Endothelial cell of umbilical vein (primary cell): ENCODE results near the gene SDHB. TPM values are rescaled to one million over a fixed set of nuclear protein-coding genes. Genes with fewer than 3 reads are reported as not detected.

Experiments
- BruUV-seq: library from RNA; stranded (reverse); fragments of 400-500 nt; replicated peaks from 2 replicates; lab custom pipeline; 2021; lab: Mats Ljungman, UMichigan
- CTCF ChIA-PET: fragments of 300-600, 350-600 bp; sonication (Branson Sonifier 250); formaldehyde crosslinking; loops from one replicate; lab custom pipeline; 2021; ENCODE audit warnings: antibody characterized with exemption, inconsistent platforms; lab: Charles Lee
- POLR2A ChIA-PET: fragments of 300-600, 350-600 bp; sonication (Branson Sonifier 250); formaldehyde crosslinking; loops from one replicate; lab custom pipeline; 2021; ENCODE audit warnings: antibody characterized with exemption, inconsistent platforms; lab: Charles Lee
- DNase-seq: peaks from one replicate; pipeline ENCODE4 v3.0.0-alpha.2; 2011; ENCODE audit warnings: low read depth, low spot score
- FAIRE-seq: peaks from 2 replicates; lab custom pipeline; 2011; peaks lifted over from hg19 to GRCh38; lab: Jason Lieb, UNC
- H2AFZ ChIP-seq: 2 replicates; pipeline ENCODE4 v1.6.0; 2012; ENCODE audit warnings: low read depth, low read length, control low read depth, inconsistent platforms
- H3K27ac ChIP-seq: 2 replicates; pipeline ENCODE4 v1.5.1; 2011; ENCODE audit warnings: low read depth, mild to moderate bottlenecking, control low read depth, low read length, moderate library complexity; ENCODE audit not compliant: insufficient read depth
- H3K27me3 ChIP-seq, 2 experiments: 2 replicates each; pipeline versions ENCODE4 v1.6.0 to v1.6.1; 2011; ENCODE audit warnings: low read length in 2 of 2, mixed read lengths in 1 of 2; ENCODE audit not compliant: control insufficient read depth in 2 of 2, insufficient read depth in 2 of 2
- H3K36me3 ChIP-seq, 2 experiments: 2 replicates in 1 of 2; 3 replicates in 1 of 2; pipeline ENCODE4 v1.5.1; 2011; ENCODE audit warnings: low read length in 2 of 2, mild to moderate bottlenecking in 1 of 2, moderate library complexity in 1 of 2; ENCODE audit not compliant: control insufficient read depth in 2 of 2, insufficient read depth in 2 of 2; ENCODE audit errors: extremely low read depth in 1 of 2
- H3K4me1 ChIP-seq: 3 replicates; pipeline ENCODE4 v1.5.1; 2011; ENCODE audit warnings: mild to moderate bottlenecking, low read length; ENCODE audit not compliant: control insufficient read depth, insufficient read depth; ENCODE audit errors: extremely low read depth
- H3K4me2 ChIP-seq: 2 replicates; pipeline ENCODE4 v1.6.1; 2011; ENCODE audit warnings: low read length, control low read depth, mixed read lengths; ENCODE audit not compliant: insufficient read depth
- H3K4me3 ChIP-seq, 3 experiments: fragments of 200-600 bp in 1 of 3; sonication (generic), shearing (Covaris generic) in 1 of 3; replicated peaks in 1 of 3; 2 replicates each; pipeline ENCODE4 v1.5.1; 2011 to 2016; ENCODE audit warnings: control low read depth in 3 of 3, low read length in 3 of 3, mild to moderate bottlenecking in 2 of 3, inconsistent platforms in 1 of 3, low read depth in 1 of 3, moderate library complexity in 1 of 3; ENCODE audit not compliant: insufficient read depth in 1 of 3
- H3K79me2 ChIP-seq: 2 replicates; pipeline ENCODE4 v1.6.0; 2012; ENCODE audit warnings: low read length, inconsistent platforms; ENCODE audit not compliant: control insufficient read depth, insufficient read depth
- H3K9ac ChIP-seq: replicated peaks from 2 replicates; pipeline ENCODE3; 2011; ENCODE audit warnings: low read length, control low read depth; ENCODE audit not compliant: insufficient read depth; ENCODE audit errors: extremely low read depth
- H3K9me1 ChIP-seq: replicated peaks from 3 replicates; pipeline ENCODE4 v1.6.0; 2011; ENCODE audit warnings: mild to moderate bottlenecking, low read length; ENCODE audit not compliant: control insufficient read depth, insufficient read depth; ENCODE audit errors: extremely low read depth
- H3K9me3 ChIP-seq: replicated peaks from 2 replicates; pipeline ENCODE4 v1.5.1; 2012; ENCODE audit warnings: low read length, inconsistent platforms; ENCODE audit not compliant: control insufficient read depth, insufficient read depth
- H4K20me1 ChIP-seq: replicated peaks from 2 replicates; pipeline ENCODE3; 2011; ENCODE audit warnings: mild to moderate bottlenecking, low read length; ENCODE audit not compliant: control insufficient read depth, insufficient read depth; ENCODE audit errors: extremely low read depth
- EZH2 ChIP-seq: IDR thresholded peaks from 2 replicates; pipeline ENCODE4 v1.6.1; 2012; ENCODE audit warnings: borderline replicate concordance, low read depth, mild to moderate bottlenecking, moderate library complexity, low read length, inconsistent platforms; ENCODE audit not compliant: severe bottlenecking
- FOS ChIP-seq: IDR thresholded peaks from 2 replicates; pipeline ENCODE4 v1.6.1; 2011; ENCODE audit warnings: mild to moderate bottlenecking, low read length, moderate library complexity, borderline replicate concordance; ENCODE audit not compliant: insufficient read depth
- GATA2 ChIP-seq: IDR thresholded peaks from 2 replicates; pipeline ENCODE4 v1.7.0; 2011; ENCODE audit warnings: low read depth, mild to moderate bottlenecking, moderate library complexity, mixed read lengths, low read length; ENCODE audit not compliant: insufficient read length, insufficient read depth
- JUN ChIP-seq: IDR thresholded peaks from 2 replicates; pipeline ENCODE4 v1.6.1; 2011; ENCODE audit warnings: borderline replicate concordance, low read depth; ENCODE audit not compliant: insufficient read length, insufficient read depth
- MYC ChIP-seq: IDR thresholded peaks from one replicate; pipeline ENCODE4 v1.6.1; 2011; ENCODE audit warnings: mild to moderate bottlenecking, low read depth, low read length
- POLR2A ChIP-seq: IDR thresholded peaks from 2 replicates; pipeline ENCODE4 v1.6.1; 2012; ENCODE audit warnings: low read depth, mild to moderate bottlenecking, control low read depth, low read length
- POLR2AphosphoS5 ChIP-seq: IDR thresholded peaks from 2 replicates; pipeline ENCODE4 v1.6.1; 2012; ENCODE audit warnings: low read depth, mild to moderate bottlenecking, control low read depth, low read length, moderate library complexity; ENCODE audit not compliant: insufficient read depth
- dilution Hi-C: fragments of 300-500 bp; cut with MboI; formaldehyde crosslinking; loops from one replicate; pipeline ENCODE4 v1.15.0; 2019; ENCODE audit warnings: low sequenced_read_pairs; ENCODE audit not compliant: extremely low pct_ligation_motif_present
- intact Hi-C: fragments of 100-400 bp; cut with micrococcal nuclease; formaldehyde crosslinking; loops from one replicate; pipeline ENCODE4 v1.10.0; 2022
- polyA plus RNA-seq, 4 experiments: library from polyadenylated mRNA; depleted of rRNA in 3 of 4; stranded (reverse) in 3 of 4; unstranded in 1 of 4; fragments of >200 nt; gene quantifications; 2 replicates each; pipeline versions ENCODE4 v1.2.1 to v1.2.3, GENCODE V29; 2011 to 2012; ENCODE audit warnings: missing spikeins in 1 of 4
- total RNA-seq: library from RNA; stranded (reverse); gene quantifications from 2 replicates; pipeline ENCODE4 v1.2.3, GENCODE V29; 2021
- TF ChIP-seq, protein P1 (sequence below): IDR thresholded peaks from 2 replicates; pipeline ENCODE4 v1.6.1; 2011; ENCODE audit not compliant: insufficient read depth, insufficient read length
- TF ChIP-seq, protein P2 (sequence below), 2 donors: IDR thresholded peaks; 1 replicate in 1 of 2; 2 replicates in 1 of 2; pipeline ENCODE4 v1.5.1; 2011; ENCODE audit warnings: low read length in 2 of 2, mild to moderate bottlenecking in 2 of 2, moderate library complexity in 2 of 2, control low read depth in 1 of 2, inconsistent platforms in 1 of 2, low read depth in 1 of 2; ENCODE audit not compliant: insufficient read depth in 1 of 2; ENCODE audit errors: extremely low read depth in 1 of 2

The SDHB gene
- total and polyA plus RNA-seq, 2 donors (not counting 3 experiments of a cell fraction or from before 2014, with no cell fraction given) = 96.2 to 98.1 TPM

DNA sequence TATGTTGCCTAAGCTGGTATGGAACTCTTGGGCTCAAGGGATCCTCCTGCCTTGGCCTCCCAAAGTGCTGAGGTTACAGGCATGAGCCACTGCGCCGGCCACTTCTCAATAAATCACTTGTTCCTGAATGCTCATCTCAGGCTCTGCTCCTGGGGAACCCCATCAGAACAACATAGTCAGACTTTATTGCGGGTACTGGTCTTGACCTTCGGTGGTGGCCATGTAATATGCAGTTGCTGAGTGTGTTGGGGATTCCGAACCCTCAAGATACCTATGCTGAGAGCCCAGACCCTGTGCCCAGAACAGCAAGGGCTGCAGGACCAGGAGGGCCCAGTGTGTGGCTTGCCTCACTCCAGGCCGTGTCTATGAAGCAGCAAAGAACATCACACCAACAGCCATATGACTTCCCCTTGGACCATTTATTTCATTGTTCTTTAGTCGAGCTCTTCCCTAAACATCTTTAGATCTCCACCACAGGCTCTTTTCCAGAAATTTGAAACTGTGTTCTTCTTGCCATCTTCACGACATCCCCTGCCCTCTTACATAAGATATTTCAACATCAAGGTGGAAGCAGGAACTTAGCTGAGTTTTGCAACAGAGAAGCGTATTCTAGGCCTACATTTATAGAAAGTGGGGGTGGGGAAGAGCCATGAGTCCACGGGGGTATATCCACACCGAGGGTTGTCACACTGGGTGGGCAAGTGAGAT is 12.7 kb upstream of the SDHB start:
- no peak for TF ChIP-seq JUN
- TF ChIP-seq, protein P1, sequence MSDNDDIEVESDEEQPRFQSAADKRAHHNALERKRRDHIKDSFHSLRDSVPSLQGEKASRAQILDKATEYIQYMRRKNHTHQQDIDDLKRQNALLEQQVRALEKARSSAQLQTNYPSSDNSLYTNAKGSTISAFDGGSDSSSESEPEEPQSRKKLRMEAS = no peak
- TF ChIP-seq FOS = no peak
- no peak for TF ChIP-seq POLR2A
- TF ChIP-seq, protein P2, sequence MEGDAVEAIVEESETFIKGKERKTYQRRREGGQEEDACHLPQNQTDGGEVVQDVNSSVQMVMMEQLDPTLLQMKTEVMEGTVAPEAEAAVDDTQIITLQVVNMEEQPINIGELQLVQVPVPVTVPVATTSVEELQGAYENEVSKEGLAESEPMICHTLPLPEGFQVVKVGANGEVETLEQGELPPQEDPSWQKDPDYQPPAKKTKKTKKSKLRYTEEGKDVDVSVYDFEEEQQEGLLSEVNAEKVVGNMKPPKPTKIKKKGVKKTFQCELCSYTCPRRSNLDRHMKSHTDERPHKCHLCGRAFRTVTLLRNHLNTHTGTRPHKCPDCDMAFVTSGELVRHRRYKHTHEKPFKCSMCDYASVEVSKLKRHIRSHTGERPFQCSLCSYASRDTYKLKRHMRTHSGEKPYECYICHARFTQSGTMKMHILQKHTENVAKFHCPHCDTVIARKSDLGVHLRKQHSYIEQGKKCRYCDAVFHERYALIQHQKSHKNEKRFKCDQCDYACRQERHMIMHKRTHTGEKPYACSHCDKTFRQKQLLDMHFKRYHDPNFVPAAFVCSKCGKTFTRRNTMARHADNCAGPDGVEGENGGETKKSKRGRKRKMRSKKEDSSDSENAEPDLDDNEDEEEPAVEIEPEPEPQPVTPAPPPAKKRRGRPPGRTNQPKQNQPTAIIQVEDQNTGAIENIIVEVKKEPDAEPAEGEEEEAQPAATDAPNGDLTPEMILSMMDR (IDR thresholded peaks at IDR 0.05; ENCODE audit: extremely low read depth in 1 of 2, insufficient read depth in 1 of 2, low read depth in 1 of 2, low read length in 2 of 2) = no peak
- TF ChIP-seq MYC = no peak
- TF ChIP-seq POLR2AphosphoS5 = no peak
- TF ChIP-seq GATA2 = no peak
- TF ChIP-seq EZH2 = no peak
- Histone ChIP-seq H3K27me3 (no peaks in the 10 kb centered on the region), H3K36me3 (no peaks in the 10 kb centered on the region), H2AFZ (no peak overlapping the region), H4K20me1 (no peaks in the 10 kb centered on the region), H3K27ac (no peak overlapping the region), H3K9ac (no peak overlapping the region), H3K4me1 (peaks cover 5% of the 10 kb centered on the region), H3K79me2 (no peaks in the 10 kb centered on the region), H3K4me2 (no peak overlapping the region), H3K4me3 (no peak overlapping the region), H3K9me1 (no peaks in the 10 kb centered on the region), H3K9me3 (no peaks in the 10 kb centered on the region)
- CTCF ChIA-PET = interaction anchor here (1.0 to 1.3 kb wide), 2 partner anchors 52 to 269 kb away, joined by 3 read pairs; no protein-coding TSS in a partner anchor
- intact Hi-C loops = no loop called here
- POLR2A ChIA-PET = no interaction called here
- dilution Hi-C loops = no loop called here
- DNase-seq (no peak), FAIRE-seq (no peak)
- no TSS peak for BruUV-seq
